Measurements from ENCODE around the gene MEI1.

The MEI1 gene

DNA sequence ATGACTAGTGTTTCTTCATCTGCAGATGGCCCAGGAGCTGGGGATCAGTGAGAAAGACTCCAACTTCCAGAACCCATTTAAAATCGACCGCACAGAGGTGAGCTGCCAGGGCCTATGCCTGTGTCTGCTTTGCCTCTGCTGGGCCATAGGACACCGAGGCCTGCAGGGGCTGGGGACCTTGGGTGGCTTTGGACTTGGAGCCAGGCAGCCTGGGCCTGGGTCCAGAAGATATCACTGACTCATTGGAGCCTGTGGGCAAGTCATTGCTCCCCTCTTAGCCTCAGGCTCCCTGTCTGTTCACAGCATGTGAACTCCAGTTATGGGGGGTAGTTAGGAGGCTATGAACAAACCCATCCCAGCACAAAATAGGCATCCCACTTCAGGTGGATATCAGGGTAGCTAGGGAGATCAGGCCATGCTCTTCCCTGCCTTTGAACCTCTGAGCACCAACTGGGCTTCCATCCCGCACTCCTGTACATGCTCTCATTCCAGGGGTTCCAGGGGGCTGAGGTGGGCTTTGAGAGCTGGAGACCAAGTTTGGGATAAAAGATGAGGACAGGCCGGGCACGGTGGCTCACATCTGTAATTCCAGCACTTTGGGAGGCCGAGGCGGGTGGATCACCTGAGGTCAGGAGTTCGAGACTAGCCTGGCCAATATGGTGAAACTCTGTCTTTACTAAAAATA, 114.6 kb downstream of the MEI1 start:
- FAIRE-seq (no peak), DNase-seq (ENCODE audit: insufficient read length, low spot score) (no peak)
- TF ChIP-seq CTCF (IDR thresholded peaks at IDR 0.05; ENCODE audit: insufficient read depth, missing control alignments) = no peak

DNA sequence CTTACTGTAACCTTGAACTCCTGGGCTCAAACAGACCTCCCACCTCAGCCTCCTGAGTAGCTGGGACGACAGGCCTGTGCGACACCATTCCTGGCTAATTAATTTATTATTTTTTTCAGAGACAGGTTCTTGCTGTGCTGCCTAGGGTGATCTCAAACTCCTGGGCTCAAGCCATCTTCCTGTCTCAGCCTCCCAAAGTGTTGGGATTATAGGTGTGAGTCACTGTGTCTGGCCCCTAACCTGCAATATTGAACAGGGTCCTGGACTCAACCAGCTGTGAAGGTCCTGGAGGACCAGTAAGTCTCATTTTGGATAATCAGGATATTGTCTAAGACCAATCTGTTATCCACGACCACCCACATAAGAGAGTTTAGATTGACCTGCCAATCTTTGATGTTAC, 116.4 kb downstream of the MEI1 start:
- no peak for TF ChIP-seq CTCF (IDR thresholded peaks at IDR 0.05; ENCODE audit: insufficient read depth, missing control alignments)
- FAIRE-seq (no peak), DNase-seq (ENCODE audit: insufficient read length, low spot score) (no peak)

GRCh38 chr22:41816241-41816640, 116.9 kb downstream of the MEI1 start:
- FAIRE-seq = no peak
- no peak for TF ChIP-seq CTCF (IDR thresholded peaks at IDR 0.05; ENCODE audit: insufficient read depth, missing control alignments)
- no peak for DNase-seq (ENCODE audit: insufficient read length, low spot score)

- TF ChIP-seq CTCF (IDR thresholded peaks at IDR 0.05; ENCODE audit: insufficient read depth, missing control alignments) = no peak
- no peak for FAIRE-seq
- no peak for DNase-seq (ENCODE audit: insufficient read length, low spot score)
Measured at GRCh38 chr22:41816871-41817270, 117.6 kb downstream of the MEI1 start.

GRCh38 chr22:41818011-41818410, 118.7 kb downstream of the MEI1 start:
- no peak for FAIRE-seq
- DNase-seq (ENCODE audit: insufficient read length, low spot score) = no peak
- TF ChIP-seq CTCF (IDR thresholded peaks at IDR 0.05; ENCODE audit: insufficient read depth, missing control alignments) = no peak

DNA sequence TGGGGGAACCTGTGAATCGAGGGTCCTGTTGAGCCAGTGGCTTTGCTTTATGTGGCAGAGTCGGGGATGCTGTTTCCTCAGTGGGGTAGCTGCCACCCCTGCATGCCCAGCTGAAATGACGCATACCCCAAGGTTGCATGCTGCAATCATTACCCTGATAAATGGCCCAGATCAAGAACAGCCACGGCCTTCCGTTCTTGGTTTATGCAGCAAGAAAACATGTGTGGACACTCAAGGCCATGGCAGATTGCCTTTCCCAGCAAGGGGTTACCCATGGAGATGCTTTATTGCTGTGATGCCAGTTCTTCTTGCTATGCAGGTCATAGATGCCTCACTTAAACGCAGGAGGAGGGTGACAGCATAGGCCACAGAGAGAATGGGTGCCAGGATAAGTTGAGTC, 119.3 kb downstream of the MEI1 start:
- DNase-seq (ENCODE audit: insufficient read length, low spot score) = no peak
- no peak for FAIRE-seq
- TF ChIP-seq CTCF (IDR thresholded peaks at IDR 0.05; ENCODE audit: insufficient read depth, missing control alignments) = no peak

- TF ChIP-seq CTCF (IDR thresholded peaks at IDR 0.05; ENCODE audit: insufficient read depth, missing control alignments) = no peak
- FAIRE-seq (no peak), DNase-seq (ENCODE audit: insufficient read length, low spot score) (no peak)
Measured at GRCh38 chr22:41819257-41819656, 120.0 kb downstream of the MEI1 start.
